ENCODE data around the gene SCYGR2. TPM values are rescaled to one million over a fixed set of nuclear protein-coding genes. Genes with fewer than 3 reads are reported as not detected.

The SCYGR2 gene
- total RNA-seq, 4 donors from 2014 or later, result not detected

DNA sequence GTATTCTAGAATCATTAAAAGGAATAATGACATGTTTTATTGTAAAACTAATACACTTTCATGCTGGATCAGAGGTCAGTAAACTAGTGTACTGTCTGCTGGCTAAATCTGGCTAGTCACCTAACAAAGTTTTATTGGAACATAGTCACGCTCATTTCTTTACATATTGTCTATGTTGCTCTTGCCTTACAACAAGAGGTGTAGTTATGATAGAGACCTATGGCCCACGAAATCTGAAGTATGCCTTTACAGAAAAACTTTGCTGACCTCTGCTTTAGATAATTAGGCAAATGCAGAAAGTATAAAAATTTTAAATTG, 29.9 kb upstream of the SCYGR2 start:
- ATAC-seq, result no peak
- TF ChIP-seq, protein P1, sequence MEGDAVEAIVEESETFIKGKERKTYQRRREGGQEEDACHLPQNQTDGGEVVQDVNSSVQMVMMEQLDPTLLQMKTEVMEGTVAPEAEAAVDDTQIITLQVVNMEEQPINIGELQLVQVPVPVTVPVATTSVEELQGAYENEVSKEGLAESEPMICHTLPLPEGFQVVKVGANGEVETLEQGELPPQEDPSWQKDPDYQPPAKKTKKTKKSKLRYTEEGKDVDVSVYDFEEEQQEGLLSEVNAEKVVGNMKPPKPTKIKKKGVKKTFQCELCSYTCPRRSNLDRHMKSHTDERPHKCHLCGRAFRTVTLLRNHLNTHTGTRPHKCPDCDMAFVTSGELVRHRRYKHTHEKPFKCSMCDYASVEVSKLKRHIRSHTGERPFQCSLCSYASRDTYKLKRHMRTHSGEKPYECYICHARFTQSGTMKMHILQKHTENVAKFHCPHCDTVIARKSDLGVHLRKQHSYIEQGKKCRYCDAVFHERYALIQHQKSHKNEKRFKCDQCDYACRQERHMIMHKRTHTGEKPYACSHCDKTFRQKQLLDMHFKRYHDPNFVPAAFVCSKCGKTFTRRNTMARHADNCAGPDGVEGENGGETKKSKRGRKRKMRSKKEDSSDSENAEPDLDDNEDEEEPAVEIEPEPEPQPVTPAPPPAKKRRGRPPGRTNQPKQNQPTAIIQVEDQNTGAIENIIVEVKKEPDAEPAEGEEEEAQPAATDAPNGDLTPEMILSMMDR (IDR thresholded peaks at IDR 0.05 in 4 of 5, conservative IDR thresholded peaks at IDR 0.05 in 1 of 5), result no peak
- TF ChIP-seq POLR2A (IDR thresholded peaks at IDR 0.05), result no peak
- intact Hi-C loops (cut with DNase I; ENCODE audit: low total_unique reads), result no loop called here

DNA sequence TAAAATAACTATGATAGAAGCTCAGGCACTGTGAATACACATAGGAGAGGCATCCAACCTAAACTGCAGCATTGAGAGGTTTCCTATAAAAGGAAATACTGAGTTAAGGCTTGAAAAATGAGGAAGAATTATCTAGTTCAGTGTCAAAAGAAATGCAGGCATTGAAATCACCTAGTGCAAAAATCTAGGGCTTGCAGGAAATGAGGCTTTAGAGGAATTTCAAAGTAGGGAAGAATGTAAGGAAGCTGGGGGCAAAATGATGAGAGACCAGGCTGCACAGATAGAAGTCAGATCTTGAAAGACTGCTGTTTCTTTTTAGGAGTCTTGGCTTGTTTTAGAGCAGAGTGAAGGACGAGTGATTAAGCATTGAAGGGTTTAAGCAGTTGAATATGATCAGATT, 28.1 kb upstream of the SCYGR2 start:
- ATAC-seq (no peak), DNase-seq (no peak)
- Histone ChIP-seq H3K4me1 (no peaks in the 10 kb centered on the region), H3K9me3 (no peaks in the 10 kb centered on the region), H3K4me3 (no peak overlapping the region), H3K27me3 (no peaks in the 10 kb centered on the region), H3K36me3 (no peaks in the 10 kb centered on the region), H3K27ac (no peak overlapping the region)
- in situ Hi-C loops (cut with MboI; ENCODE audit: low sequenced_read_pairs in 4 of 4) (no loop called here), intact Hi-C loops (cut with DNase I; ENCODE audit: low total_unique reads) (no loop called here)
- TF ChIP-seq, protein P1 (IDR thresholded peaks at IDR 0.05 in 4 of 5, conservative IDR thresholded peaks at IDR 0.05 in 1 of 5), result no peak
- TF ChIP-seq POLR2A (IDR thresholded peaks at IDR 0.05), result no peak

More for the DNA sequence above, 29.9 kb upstream of the SCYGR2 start:
- H3K27me3 ChIP-seq, result no peaks in the 10 kb centered on the region
- no peaks in the 10 kb centered on the region for H3K36me3 ChIP-seq
- in situ Hi-C loops (cut with MboI; ENCODE audit: low sequenced_read_pairs in 4 of 4), result no loop called here
- no peak overlapping the region for H3K4me3 ChIP-seq
- H3K27ac ChIP-seq, result no peak overlapping the region
- H3K4me1 ChIP-seq, result no peaks in the 10 kb centered on the region
- DNase-seq, result no peak
- no peaks in the 10 kb centered on the region for H3K9me3 ChIP-seq

DNA sequence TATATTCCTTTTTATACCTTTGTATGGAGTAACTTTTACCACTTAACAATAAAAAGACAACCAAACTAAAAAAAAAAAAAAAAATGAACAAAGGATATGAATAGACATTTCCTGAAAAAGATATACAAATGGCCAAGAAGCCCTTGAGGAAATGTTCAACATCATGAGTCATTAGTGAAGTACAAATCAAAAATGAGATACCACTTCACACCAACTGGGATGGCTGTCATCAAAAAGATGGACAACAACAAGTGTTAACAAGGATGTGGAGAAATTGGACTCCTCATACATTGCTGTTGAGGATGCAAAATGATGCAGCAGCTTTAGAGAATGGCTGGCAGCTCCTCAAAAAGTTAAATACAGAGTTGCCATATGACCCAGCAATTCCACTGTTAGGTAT, 22.6 kb upstream of the SCYGR2 start:
- no peaks in the 10 kb centered on the region for H3K9me3 ChIP-seq
- no peak for DNase-seq
- TF ChIP-seq, protein P1 (IDR thresholded peaks at IDR 0.05 in 4 of 5, conservative IDR thresholded peaks at IDR 0.05 in 1 of 5), result no peak
- TF ChIP-seq POLR2A (IDR thresholded peaks at IDR 0.05), result no peak
- no peaks in the 10 kb centered on the region for H3K27me3 ChIP-seq
- ATAC-seq, result no peak
- no peaks in the 10 kb centered on the region for H3K36me3 ChIP-seq
- intact Hi-C loops (cut with DNase I; ENCODE audit: low total_unique reads), result no loop called here
- in situ Hi-C loops (cut with MboI; ENCODE audit: low sequenced_read_pairs in 4 of 4), result no loop called here
- no peak overlapping the region for H3K4me3 ChIP-seq
- no peak overlapping the region for H3K27ac ChIP-seq
- no peaks in the 10 kb centered on the region for H3K4me1 ChIP-seq

DNA sequence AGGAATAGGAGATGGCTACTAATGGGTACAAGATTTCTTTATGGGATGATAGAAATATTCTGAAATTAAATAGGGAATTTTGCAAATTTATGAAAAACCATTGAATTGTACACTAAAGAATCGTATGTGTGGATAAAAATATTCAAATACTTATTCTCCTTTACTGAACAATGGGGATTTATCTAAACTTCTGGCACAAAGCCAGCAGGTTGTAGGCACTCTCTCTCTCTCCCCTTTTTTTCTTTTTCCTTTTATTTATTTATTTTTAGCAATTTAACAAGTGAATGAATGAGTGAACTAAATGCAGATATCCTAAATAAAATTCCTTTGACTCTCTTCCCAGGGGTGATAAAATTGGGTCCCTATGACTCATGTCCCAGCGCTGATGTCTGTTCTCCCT, 21.9 kb upstream of the SCYGR2 start:
- Histone ChIP-seq H3K27me3 (no peaks in the 10 kb centered on the region), H3K4me1 (no peaks in the 10 kb centered on the region), H3K27ac (no peak overlapping the region), H3K9me3 (no peaks in the 10 kb centered on the region), H3K36me3 (no peaks in the 10 kb centered on the region), H3K4me3 (no peak overlapping the region)
- no peak for ATAC-seq
- DNase-seq, result no peak
- intact Hi-C loops (cut with DNase I; ENCODE audit: low total_unique reads) (no loop called here), in situ Hi-C loops (cut with MboI; ENCODE audit: low sequenced_read_pairs in 4 of 4) (no loop called here)
- TF ChIP-seq, protein P1 (IDR thresholded peaks at IDR 0.05 in 4 of 5, conservative IDR thresholded peaks at IDR 0.05 in 1 of 5), result no peak
- no peak for TF ChIP-seq POLR2A (IDR thresholded peaks at IDR 0.05)

DNA sequence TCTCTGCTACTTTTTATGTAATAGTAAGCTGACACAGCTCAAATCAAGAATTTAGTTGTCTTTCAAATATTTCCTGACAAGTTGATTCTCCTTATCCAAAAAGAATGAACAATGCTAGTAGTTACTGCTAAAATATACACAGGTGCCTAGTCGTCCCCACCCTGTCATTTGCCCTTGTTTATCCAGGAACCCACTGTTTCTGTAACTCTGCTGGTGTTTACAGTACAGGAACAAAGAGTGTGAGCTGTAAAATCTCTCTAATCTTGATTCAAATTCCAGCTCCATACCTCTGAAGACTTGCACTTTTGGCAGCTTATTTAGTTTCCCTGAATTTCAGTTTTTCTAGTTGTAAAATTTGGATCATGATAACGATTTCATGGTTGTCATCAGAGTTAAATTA, 21.1 kb upstream of the SCYGR2 start:
- TF ChIP-seq POLR2A (IDR thresholded peaks at IDR 0.05), result no peak
- TF ChIP-seq, protein P1 (IDR thresholded peaks at IDR 0.05 in 4 of 5, conservative IDR thresholded peaks at IDR 0.05 in 1 of 5), result no peak
- Histone ChIP-seq H3K4me3 (no peak overlapping the region), H3K36me3 (no peaks in the 10 kb centered on the region), H3K27ac (no peak overlapping the region), H3K27me3 (no peaks in the 10 kb centered on the region), H3K4me1 (no peaks in the 10 kb centered on the region), H3K9me3 (no peaks in the 10 kb centered on the region)
- ATAC-seq (no peak), DNase-seq (no peak)
- in situ Hi-C loops (cut with MboI; ENCODE audit: low sequenced_read_pairs in 4 of 4), result no loop called here
- intact Hi-C loops (cut with DNase I; ENCODE audit: low total_unique reads), result no loop called here
